ENCODE measurements around the gene ATP8A2. TPM values are rescaled to one million over a fixed set of nuclear protein-coding genes. Genes with fewer than 3 reads are reported as not detected.

Gene ATP8A2
- total RNA-seq, 1 experiment from 2014 or later, result not detected

GRCh38 chr13:25912961-25913360 lies 541.2 kb downstream of the ATP8A2 start:
- in situ Hi-C loops (cut with HindIII; ENCODE audit: low pct_unique_long_range_greater_than_20kb, low sequenced_read_pairs), result no loop called here
- no peak for TF ChIP-seq TCF7L2 (IDR thresholded peaks at IDR 0.05; ENCODE audit: low read depth, low read length)
- TF ChIP-seq SIN3A (IDR thresholded peaks at IDR 0.05; ENCODE audit: borderline replicate concordance, insufficient read depth, low read depth, low read length), result no peak
- no peak for TF ChIP-seq POLR2AphosphoS5 (IDR thresholded peaks at IDR 0.05; ENCODE audit: low read depth, low read length)
- no peak for TF ChIP-seq CTCF (IDR thresholded peaks at IDR 0.05)
- no peak for TF ChIP-seq REST (IDR thresholded peaks at IDR 0.05; ENCODE audit: insufficient read depth in 1 of 2, low read depth in 2 of 2, low read length in 1 of 2)
- intact Hi-C loops (cut with micrococcal nuclease; ENCODE audit: unreplicated experiment), result no loop called here
- no TSS peak for BruUV-seq (replicated peaks)
- H3K9me3 ChIP-seq (ENCODE audit: control insufficient read depth, insufficient read depth, low read depth, low read length), result no peaks in the 10 kb centered on the region
- H3K4me3 ChIP-seq (ENCODE audit: low read depth in 2 of 2, low read length in 2 of 2), result no peak overlapping the region
- H3K27me3 ChIP-seq (ENCODE audit: control insufficient read depth, insufficient read depth, low read length), result no peaks in the 10 kb centered on the region
- no peaks in the 10 kb centered on the region for H3K36me3 ChIP-seq (ENCODE audit: control insufficient read depth, insufficient read depth, low read length)
- ATAC-seq (no peak), DNase-seq (ENCODE audit: low read depth, low spot score) (no peak)
- no peaks in the 10 kb centered on the region for H3K4me1 ChIP-seq (ENCODE audit: control insufficient read depth, insufficient read depth, low read length)
- ChIA-PET CTCF (no interaction called here), POLR2A (no interaction called here)
- H3K27ac ChIP-seq (ENCODE audit: low read length), result no peak overlapping the region

- ATAC-seq (no peak), DNase-seq (ENCODE audit: low read depth, low spot score) (no peak)
- TF ChIP-seq POLR2AphosphoS5 (IDR thresholded peaks at IDR 0.05; ENCODE audit: low read depth, low read length) (no peak), REST (IDR thresholded peaks at IDR 0.05; ENCODE audit: insufficient read depth in 1 of 2, low read depth in 2 of 2, low read length in 1 of 2) (no peak), CTCF (IDR thresholded peaks at IDR 0.05) (no peak), SIN3A (IDR thresholded peaks at IDR 0.05; ENCODE audit: borderline replicate concordance, insufficient read depth, low read depth, low read length) (no peak), TCF7L2 (IDR thresholded peaks at IDR 0.05; ENCODE audit: low read depth, low read length) (no peak)
- no peaks in the 10 kb centered on the region; the same call in 1 of the 2 replicates for H3K27me3 ChIP-seq (ENCODE audit: control insufficient read depth, insufficient read depth, low read length)
- H3K4me3 ChIP-seq (ENCODE audit: low read depth in 2 of 2, low read length in 2 of 2), result no peak overlapping the region
- no peak overlapping the region for H3K27ac ChIP-seq (ENCODE audit: low read length)
- POLR2A ChIA-PET, result no interaction called here
- BruUV-seq (replicated peaks), result no TSS peak
- H3K9me3 ChIP-seq (ENCODE audit: control insufficient read depth, insufficient read depth, low read depth, low read length), result no peaks in the 10 kb centered on the region
- intact Hi-C loops (cut with micrococcal nuclease; ENCODE audit: unreplicated experiment) (no loop called here), in situ Hi-C loops (cut with HindIII; ENCODE audit: low pct_unique_long_range_greater_than_20kb, low sequenced_read_pairs) (no loop called here)
- H3K4me1 ChIP-seq (ENCODE audit: control insufficient read depth, insufficient read depth, low read length), result no peaks in the 10 kb centered on the region
- CTCF ChIA-PET, result no interaction called here
- no peaks in the 10 kb centered on the region for H3K36me3 ChIP-seq (ENCODE audit: control insufficient read depth, insufficient read depth, low read length)
Observed at GRCh38 chr13:25915840-25916518, 544.2 kb downstream of the ATP8A2 start.

All from Panc1 (cell line).